ENCODE data around the gene RGSL1.
A peak's percentile ranks its signal among the peaks of the same experiment; 100 is the strongest.

Gene RGSL1

GRCh38 chr1:182588500-182589396, 138.8 kb downstream of the RGSL1 start, which contains the start of gene RNASEL:
RNASEL (minus strand) TSS chr1:182589256; CDS start chr1:182586806, 2,450 bp downstream.
- peak in 1 of 2 donors; percentile 43 for DNase-seq (ENCODE audit: low read depth in 2 of 2)

DNA sequence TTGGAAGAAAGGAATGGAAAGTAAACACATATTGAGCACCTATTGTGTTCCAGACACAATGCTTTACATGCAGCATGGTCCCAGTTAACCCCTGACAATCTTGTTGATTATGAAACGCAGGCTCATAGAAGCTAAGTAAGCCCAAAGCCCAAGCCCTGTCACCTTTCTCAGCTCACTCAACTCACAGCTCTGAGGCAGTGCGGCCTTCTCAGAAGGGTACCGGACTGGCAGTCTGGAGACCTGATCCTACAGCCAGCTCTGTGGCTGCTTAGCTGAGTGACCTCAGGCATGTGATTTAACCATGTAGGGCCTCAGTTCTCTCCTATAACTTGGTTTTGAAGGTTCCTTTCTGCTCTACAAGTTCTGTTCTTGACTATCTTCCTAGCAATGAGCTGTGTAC, 139.6 kb downstream of the RGSL1 start:
- no peak for DNase-seq (ENCODE audit: low read depth in 2 of 2)

- DNase-seq (ENCODE audit: low read depth in 2 of 2): no peak
Measured at GRCh38 chr1:182589931-182590330, 140.0 kb downstream of the RGSL1 start.

DNA sequence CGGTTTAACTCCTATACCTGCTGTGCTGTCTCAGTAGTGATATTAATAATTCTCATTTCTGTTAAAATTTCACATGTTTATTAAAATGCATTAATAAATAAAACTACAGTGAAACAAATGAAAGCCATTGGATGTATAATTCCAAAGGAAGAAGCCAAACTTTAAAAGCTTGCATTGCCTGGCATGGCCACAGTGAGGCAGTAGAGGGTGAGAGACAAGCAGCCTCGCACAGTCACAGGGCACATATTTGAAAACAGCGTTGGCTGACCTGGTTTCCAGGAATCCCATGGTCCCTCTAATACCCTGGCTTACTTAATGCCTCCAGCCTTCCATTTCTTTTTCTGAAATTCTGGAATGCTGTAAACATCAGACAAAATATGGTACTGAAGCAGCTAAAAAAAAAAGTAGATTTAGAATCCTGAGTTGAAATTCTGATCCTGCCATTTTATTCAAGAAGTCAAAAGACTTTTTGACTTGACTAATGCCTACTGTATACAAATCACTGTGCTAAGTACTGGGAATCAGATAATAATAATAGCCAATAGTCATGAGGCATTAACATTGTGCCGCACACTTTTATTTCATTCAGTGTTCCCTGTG, 145.8 kb downstream of the RGSL1 start:
- DNase-seq (ENCODE audit: low read depth in 2 of 2): no peak

GRCh38 chr1:182596934-182597333, 147.0 kb downstream of the RGSL1 start:
- DNase-seq (ENCODE audit: low read depth in 2 of 2): no peak

DNA sequence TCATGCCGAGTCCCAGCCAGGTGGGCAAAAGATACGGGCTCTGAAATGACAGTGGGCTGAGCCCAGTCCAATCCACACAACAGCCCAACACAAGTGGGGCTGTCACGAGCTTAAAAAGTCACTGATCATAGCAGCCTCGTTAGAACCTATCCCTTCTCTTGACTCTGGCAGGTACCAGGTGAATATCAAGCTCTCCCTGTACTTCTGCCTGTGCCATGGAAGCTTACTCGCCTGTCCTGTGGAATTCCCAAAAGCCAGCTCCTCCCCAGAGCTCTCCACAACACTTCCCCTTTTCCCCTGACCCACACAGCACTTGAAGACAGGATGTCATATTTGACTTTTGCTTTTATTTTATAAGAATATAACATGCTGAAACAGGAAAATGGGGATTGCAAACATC, 148.3 kb downstream of the RGSL1 start:
- DNase-seq (ENCODE audit: low read depth in 2 of 2): no peak

DNA sequence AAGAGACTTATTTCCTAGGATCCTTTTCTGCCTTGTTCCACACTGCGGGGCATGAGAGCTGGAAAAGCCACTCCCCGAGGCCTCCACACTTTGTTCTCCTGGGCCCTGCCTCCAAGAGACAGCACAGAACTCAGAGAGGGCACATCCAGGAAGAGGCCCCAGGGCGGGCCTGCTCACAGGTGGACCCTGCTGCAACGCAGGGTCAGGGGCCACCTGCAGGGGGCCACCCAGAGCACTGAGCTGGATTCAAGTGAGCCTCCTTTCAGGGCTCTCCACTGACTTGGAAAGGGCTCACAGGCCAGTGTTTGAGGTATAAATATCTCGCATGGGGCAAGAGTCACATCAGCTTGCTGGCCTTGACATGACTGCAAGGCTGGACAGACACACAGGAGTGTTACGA, 149.4 kb downstream of the RGSL1 start:
- DNase-seq (ENCODE audit: low read depth in 2 of 2): no peak

DNA sequence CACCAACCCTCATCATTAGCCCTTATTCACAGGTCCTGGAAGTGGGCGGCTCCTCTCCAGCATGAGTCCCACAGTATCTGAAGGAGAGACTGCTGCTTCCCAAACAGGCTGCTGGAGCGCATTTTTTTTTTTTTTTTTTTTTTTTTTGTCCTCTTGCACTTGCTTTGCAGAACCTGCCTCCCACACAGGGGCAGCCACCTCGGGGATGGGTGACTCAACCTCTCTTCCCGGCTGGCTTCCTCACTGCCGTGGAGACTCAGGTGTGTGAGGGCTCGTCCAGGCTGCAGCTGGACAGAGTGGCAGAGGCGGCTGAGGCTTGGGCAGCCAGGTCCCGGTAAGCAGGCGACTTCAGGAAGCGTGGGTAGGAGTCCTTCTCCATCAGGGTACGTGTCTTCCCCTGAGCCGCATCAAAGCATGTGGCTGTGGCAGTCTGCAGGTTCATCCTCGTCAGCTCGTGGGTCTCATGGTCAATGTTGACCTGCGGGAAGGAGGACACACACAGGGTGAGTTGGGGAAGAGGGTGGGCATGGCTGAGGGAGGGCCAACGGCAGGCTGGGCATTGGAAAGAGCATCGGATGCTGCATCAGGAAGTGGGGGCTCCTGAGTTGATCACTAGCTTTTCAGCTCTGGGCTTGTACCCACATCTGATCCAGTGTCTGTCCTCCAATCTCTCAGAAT, 150.2 kb downstream of the RGSL1 start:
- DNase-seq (ENCODE audit: low read depth in 2 of 2): no peak

DNA sequence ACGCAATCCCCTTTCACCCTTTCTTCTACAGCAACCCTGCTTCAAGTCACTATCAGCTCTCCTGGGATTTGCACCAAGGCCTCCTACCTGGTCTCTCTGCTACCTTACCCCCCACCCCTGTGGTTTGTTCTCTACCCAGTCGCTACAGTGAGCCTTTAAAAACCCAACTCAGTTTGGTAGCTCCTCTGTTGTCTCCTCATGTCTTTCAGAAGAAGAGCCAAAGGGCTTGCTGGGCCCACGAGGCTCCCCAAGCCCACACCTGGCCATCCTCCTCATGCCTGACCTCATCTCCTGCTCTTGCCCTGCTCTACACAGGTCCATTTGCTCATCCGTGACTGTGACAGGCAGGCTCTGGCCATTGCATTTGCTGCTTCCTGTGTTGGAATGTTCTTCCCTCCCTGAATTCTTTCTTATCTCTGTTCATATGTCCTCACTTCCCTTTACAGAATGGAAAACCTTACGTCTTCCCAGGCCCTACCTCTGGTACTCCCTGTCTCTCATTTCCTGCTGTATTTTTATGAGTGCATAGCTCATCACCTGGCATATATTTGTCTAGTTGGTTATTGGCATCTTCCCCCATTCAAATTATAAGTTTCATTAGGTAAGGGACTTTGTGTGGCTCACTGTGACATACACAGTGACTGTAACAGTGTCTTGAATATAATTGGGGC, 150.9 kb downstream of the RGSL1 start:
- no peak for DNase-seq (ENCODE audit: low read depth in 2 of 2)

DNA sequence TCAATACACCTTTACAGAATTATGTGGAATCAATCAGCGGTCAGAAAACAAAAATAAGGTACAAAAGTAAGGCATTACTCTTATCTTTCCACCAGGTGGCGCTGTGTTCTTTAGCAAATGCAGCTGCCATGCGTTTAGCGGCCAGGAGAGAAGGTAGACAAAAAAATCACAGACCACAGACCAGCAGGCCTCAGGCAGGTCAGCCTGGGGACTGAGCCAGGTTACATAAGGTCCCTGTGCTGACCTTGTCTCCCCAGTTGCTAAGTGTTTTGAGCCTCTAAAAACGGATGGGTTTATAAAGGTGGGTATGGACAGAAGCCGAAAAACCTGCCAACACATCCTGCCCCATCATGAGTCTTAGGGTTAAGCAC, 151.5 kb downstream of the RGSL1 start:
- DNase-seq (ENCODE audit: low read depth in 2 of 2): peak in 1 of 2 donors; percentile 50

- no peak for DNase-seq (ENCODE audit: low read depth in 2 of 2)
Measured at GRCh38 chr1:182601913-182602312, 152.0 kb downstream of the RGSL1 start.

GRCh38 chr1:182602935-182603645, 153.1 kb downstream of the RGSL1 start:
- no peak for DNase-seq (ENCODE audit: low read depth in 2 of 2)

DNA sequence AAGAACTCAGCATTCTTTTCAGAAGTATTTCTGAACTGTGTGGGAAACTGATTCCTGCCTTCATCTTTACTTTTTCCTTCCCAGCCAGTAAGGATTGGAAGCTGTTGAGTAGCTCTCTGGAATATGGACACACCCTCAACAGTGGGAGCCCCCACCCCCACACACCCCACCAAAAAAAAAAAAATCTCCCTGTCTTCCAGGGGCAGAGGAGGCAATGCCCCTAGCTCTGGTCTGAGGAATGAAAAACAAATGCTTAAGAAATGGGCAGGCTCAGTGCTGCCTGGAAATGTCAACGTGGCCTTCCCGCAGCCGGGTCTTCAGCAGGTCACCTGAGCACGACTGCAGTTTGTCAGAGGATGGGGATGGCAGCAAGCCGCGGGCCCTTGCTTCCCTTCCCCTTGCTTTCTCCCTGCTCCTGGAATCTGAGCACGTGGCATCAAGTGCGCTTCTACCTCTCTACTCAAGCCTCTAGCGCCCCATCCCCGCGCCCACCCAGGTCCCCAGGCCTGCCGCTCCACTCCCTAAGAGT, 153.8 kb downstream of the RGSL1 start:
- DNase-seq (ENCODE audit: low read depth in 2 of 2): no peak

GRCh38 chr1:182604175-182605164, 154.5 kb downstream of the RGSL1 start, which contains the start of gene RGS16:
RGS16 (minus strand) TSS chr1:182604389; CDS start chr1:182604259, 130 bp downstream.
- peak; percentile 79 to 87 for DNase-seq (ENCODE audit: low read depth in 2 of 2)

- DNase-seq (ENCODE audit: low read depth in 2 of 2): no peak
Measured at GRCh38 chr1:182607566-182607965, 157.6 kb downstream of the RGSL1 start.

- DNase-seq (ENCODE audit: low read depth in 2 of 2): no peak
Measured at GRCh38 chr1:182608236-182608635, 158.3 kb downstream of the RGSL1 start.

GRCh38 chr1:182608845-182609610, 159.1 kb downstream of the RGSL1 start:
- no peak for DNase-seq (ENCODE audit: low read depth in 2 of 2)

Measured in stimulated activated CD8-positive, alpha-beta memory T cell treated with anti-CD3 and anti-CD28 coated beads, Interleukin-15, amount 100 ng/mL, for 4 hours (primary cell).